A673 (cell line): ENCODE measurements around the gene MAGT1.

ENCODE experiments used
- EZH2 ChIP-seq: fragments of 200-600 bp; sonication (generic); IDR thresholded peaks from 2 replicates; pipeline ENCODE4 v1.6.1; 2017; ENCODE audit warnings: borderline replicate concordance, low read depth, mild to moderate bottlenecking, mixed read lengths, antibody characterized with exemption, low read length; ENCODE audit not compliant: poor library complexity, severe bottlenecking
- TF ChIP-seq, protein P1 (sequence below): fragments of 300-800, 200-600 bp; sonication (generic); conservative IDR thresholded peaks from 2 replicates; pipeline ENCODE4 v1.5.1; 2017; ENCODE audit warnings: low read depth, mild to moderate bottlenecking, antibody characterized with exemption, low read length, moderate library complexity, mixed read lengths

DNA sequence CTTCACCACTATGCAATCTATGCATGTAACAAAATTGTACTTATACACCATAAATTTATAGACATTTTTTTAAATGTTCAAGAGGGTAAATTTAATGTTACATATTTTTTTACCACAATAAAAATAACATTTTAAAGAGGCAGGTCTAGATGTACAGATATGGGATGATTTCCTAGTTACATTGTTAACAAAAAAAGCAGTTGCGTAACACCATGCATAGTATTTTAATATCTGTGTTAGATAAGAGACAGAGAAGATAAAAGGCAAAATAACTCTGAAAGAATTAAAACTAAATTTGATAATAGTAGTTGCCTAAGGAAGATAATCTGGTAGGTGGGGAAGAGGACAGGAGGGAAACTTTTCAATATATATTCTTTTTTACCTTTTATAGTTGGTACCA, 100.1 kb downstream of the MAGT1 start:
- TF ChIP-seq, protein P1, sequence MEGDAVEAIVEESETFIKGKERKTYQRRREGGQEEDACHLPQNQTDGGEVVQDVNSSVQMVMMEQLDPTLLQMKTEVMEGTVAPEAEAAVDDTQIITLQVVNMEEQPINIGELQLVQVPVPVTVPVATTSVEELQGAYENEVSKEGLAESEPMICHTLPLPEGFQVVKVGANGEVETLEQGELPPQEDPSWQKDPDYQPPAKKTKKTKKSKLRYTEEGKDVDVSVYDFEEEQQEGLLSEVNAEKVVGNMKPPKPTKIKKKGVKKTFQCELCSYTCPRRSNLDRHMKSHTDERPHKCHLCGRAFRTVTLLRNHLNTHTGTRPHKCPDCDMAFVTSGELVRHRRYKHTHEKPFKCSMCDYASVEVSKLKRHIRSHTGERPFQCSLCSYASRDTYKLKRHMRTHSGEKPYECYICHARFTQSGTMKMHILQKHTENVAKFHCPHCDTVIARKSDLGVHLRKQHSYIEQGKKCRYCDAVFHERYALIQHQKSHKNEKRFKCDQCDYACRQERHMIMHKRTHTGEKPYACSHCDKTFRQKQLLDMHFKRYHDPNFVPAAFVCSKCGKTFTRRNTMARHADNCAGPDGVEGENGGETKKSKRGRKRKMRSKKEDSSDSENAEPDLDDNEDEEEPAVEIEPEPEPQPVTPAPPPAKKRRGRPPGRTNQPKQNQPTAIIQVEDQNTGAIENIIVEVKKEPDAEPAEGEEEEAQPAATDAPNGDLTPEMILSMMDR = no peak
- no peak for TF ChIP-seq EZH2
